ENCODE data around the gene GPR3.

The GPR3 gene

DNA sequence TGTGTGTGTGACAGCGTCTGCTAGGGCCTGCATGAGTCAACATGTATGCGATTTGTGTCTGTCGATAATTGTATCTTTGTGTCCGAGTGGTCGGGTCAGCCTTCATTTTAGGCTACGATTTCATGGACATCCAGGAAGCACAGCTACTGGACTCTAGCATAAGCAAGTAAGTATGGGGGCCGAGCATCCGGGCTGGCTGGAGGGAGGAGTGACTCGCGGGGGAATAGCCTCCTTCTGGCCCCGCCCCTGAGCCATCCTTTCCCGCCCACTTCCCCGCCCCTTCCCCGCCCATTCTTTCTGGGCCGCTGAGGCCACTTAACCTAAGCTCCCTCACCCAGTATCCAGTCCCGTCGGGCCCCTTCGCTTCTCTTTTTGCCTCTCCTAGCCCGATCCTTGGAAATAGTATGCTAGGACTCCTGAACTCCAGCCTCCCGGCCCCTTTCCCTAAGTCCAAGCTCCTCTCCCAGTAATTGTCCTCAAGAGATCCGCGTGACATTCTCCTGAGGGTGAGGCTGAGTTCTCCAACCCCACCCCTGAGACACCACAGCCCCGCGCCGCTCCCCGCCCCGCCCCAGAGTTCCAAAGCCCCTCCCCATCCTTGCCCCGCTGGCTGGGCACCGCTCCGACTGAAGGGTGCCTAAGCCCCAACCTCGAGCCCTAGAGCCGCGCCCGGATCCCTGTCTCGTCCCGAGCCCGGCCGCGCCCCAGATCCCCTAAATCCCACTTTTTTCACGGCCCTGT, 26.9 kb upstream of the GPR3 start:
- peak overlapping the region; percentile 78 for H3K4me2 ChIP-seq
- H4K20me1 ChIP-seq (ENCODE audit: insufficient read depth), result no peaks in the 10 kb centered on the region
- peak overlapping the region; percentile 22 for H3K4me3 ChIP-seq (IDR thresholded peaks at IDR 0.05; ENCODE audit: insufficient read depth, low read depth, low read length)
- no peaks in the 10 kb centered on the region for H3K36me3 ChIP-seq (ENCODE audit: insufficient read depth)
- H3K79me2 ChIP-seq (ENCODE audit: insufficient read depth, low read depth), result no peaks in the 10 kb centered on the region
- TF ChIP-seq CTCF (conservative IDR thresholded peaks at IDR 0.05; ENCODE audit: low read depth, low read length), result no peak
- peak overlapping the region; percentile 35; the same call in 1 of the 2 replicates for H3K9ac ChIP-seq
- peaks cover 17% of the 10 kb centered on the region for H3K4me1 ChIP-seq (ENCODE audit: low read depth, poor library complexity, severe bottlenecking)
- H3K27ac ChIP-seq, result no peak overlapping the region
- no peaks in the 10 kb centered on the region for H3K27me3 ChIP-seq (ENCODE audit: insufficient read depth, low read depth)
- H2AFZ ChIP-seq (ENCODE audit: low read depth), result peak overlapping the region; percentile 100

GRCh38 chr1:27366113-27366410, 26.4 kb upstream of the GPR3 start:
- no peak for TF ChIP-seq CTCF (conservative IDR thresholded peaks at IDR 0.05; ENCODE audit: low read depth, low read length)
- Histone ChIP-seq H3K9ac (peak overlapping the region; percentile 35; the same call in 1 of the 2 replicates), H3K27ac (no peak overlapping the region), H3K79me2 (ENCODE audit: insufficient read depth, low read depth) (no peaks in the 10 kb centered on the region), H3K36me3 (ENCODE audit: insufficient read depth) (no peaks in the 10 kb centered on the region), H4K20me1 (ENCODE audit: insufficient read depth) (no peaks in the 10 kb centered on the region), H3K27me3 (ENCODE audit: insufficient read depth, low read depth) (no peaks in the 10 kb centered on the region), H3K4me2 (peak overlapping the region; percentile 78), H3K4me3 (IDR thresholded peaks at IDR 0.05; ENCODE audit: insufficient read depth, low read depth, low read length) (peak overlapping the region; percentile 35), H3K4me1 (ENCODE audit: low read depth, poor library complexity, severe bottlenecking) (peaks cover 17% of the 10 kb centered on the region), H2AFZ (ENCODE audit: low read depth) (peak overlapping the region; percentile 100)

- no peaks in the 10 kb centered on the region for H4K20me1 ChIP-seq (ENCODE audit: insufficient read depth)
- H3K4me1 ChIP-seq (ENCODE audit: low read depth, poor library complexity, severe bottlenecking), result peaks cover 17% of the 10 kb centered on the region
- H3K36me3 ChIP-seq (ENCODE audit: insufficient read depth), result no peaks in the 10 kb centered on the region
- H3K27me3 ChIP-seq (ENCODE audit: insufficient read depth, low read depth), result no peaks in the 10 kb centered on the region
- peak; percentile 60 for TF ChIP-seq CTCF (conservative IDR thresholded peaks at IDR 0.05; ENCODE audit: low read depth, low read length)
- no peaks in the 10 kb centered on the region for H3K79me2 ChIP-seq (ENCODE audit: insufficient read depth, low read depth)
- H3K27ac ChIP-seq, result no peak within 1 kb of the TSS
- peak within 1 kb of the TSS; percentile 100 for H2AFZ ChIP-seq (ENCODE audit: low read depth)
- peak within 1 kb of the TSS; percentile 61; the same call in 1 of the 2 replicates for H3K9ac ChIP-seq
- peak within 1 kb of the TSS; percentile 35 for H3K4me3 ChIP-seq (IDR thresholded peaks at IDR 0.05; ENCODE audit: insufficient read depth, low read depth, low read length)
- peak within 1 kb of the TSS; percentile 97 for H3K4me2 ChIP-seq
These were observed 25.8 kb upstream of the GPR3 start, which contains the start of gene MAP3K6 for GRCh38 chr1:27366411-27367159. MAP3K6 (minus strand) TSS chr1:27366961; CDS start chr1:27366597, 364 bp downstream.

DNA sequence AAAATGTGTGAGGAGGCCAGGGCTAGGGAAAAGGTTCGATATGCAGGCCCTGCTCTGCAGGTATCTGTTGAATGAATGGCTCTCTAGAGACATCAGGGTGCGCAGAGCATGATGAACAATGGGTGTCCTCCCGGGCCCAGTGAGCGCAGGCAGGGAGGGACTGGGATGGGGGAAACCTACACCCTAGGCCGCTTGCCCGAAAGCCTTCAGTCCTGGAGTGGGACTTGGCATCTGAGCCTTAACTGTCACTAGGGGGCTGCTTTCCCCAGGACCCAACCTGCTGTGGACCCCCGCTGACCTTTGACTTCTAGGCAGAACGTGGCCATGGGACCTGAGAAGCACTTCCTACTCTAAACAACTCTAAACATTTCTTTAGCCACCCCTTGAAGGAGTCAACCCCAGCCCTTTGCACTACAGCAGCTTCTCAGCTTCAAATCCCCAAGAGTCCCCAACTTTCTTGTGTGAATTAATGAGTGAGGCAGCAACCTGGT, 25.2 kb upstream of the GPR3 start:
- peak overlapping the region; percentile 61; the same call in 1 of the 2 replicates for H3K9ac ChIP-seq
- H2AFZ ChIP-seq (ENCODE audit: low read depth), result peak overlapping the region; percentile 100
- H3K27ac ChIP-seq, result no peak overlapping the region

More for the DNA sequence above, 25.2 kb upstream of the GPR3 start:
- Histone ChIP-seq H3K36me3 (ENCODE audit: insufficient read depth) (no peaks in the 10 kb centered on the region), H3K4me1 (ENCODE audit: low read depth, poor library complexity, severe bottlenecking) (peaks cover 17% of the 10 kb centered on the region), H4K20me1 (ENCODE audit: insufficient read depth) (no peaks in the 10 kb centered on the region), H3K79me2 (ENCODE audit: insufficient read depth, low read depth) (no peaks in the 10 kb centered on the region), H3K27me3 (ENCODE audit: insufficient read depth, low read depth) (no peaks in the 10 kb centered on the region), H3K4me2 (peak overlapping the region; percentile 97), H3K4me3 (IDR thresholded peaks at IDR 0.05; ENCODE audit: insufficient read depth, low read depth, low read length) (peak overlapping the region; percentile 35)
- no peak for TF ChIP-seq CTCF (conservative IDR thresholded peaks at IDR 0.05; ENCODE audit: low read depth, low read length)

Data from KMS-11 (cell line).